ENCODE measurements around the gene SPATA22.
"Not testable (repeated sequence)": the region's sequence is repeated elsewhere in the genome, so short reads cannot be mapped to it uniquely, and the experiment has no call there.

- TF ChIP-seq CTCF (conservative IDR thresholded peaks at IDR 0.05; ENCODE audit: low read depth, low read length); RFX5 (IDR thresholded peaks at IDR 0.05; ENCODE audit: low read depth, low read length); ELK1 (IDR thresholded peaks at IDR 0.05; ENCODE audit: borderline replicate concordance, low read depth, low read length); POLR2A (IDR thresholded peaks at IDR 0.05; ENCODE audit: low read depth, low read length); MAFK (IDR thresholded peaks at IDR 0.05; ENCODE audit: low read depth, low read length); BHLHE40 (IDR thresholded peaks at IDR 0.05; ENCODE audit: low read depth, low read length); RAD21 (IDR thresholded peaks at IDR 0.05; ENCODE audit: low read length): not testable (repeated sequence)
These were observed 38.4 kb downstream of the SPATA22 start for GRCh38 chr17:3433215-3433614.

Measured in IMR-90 (cell line).